OCI-LY7 (cell line): ENCODE results near the gene TAF10.

Experiments
- CTCF ChIP-seq: fragments of 200-600 bp; sonication (generic); conservative IDR thresholded peaks from 2 replicates; pipeline ENCODE4 v1.5.1; 2014; ENCODE audit warnings: mild to moderate bottlenecking, antibody characterized with exemption, low read length, moderate library complexity, mixed read lengths
- EZH2phosphoT487 ChIP-seq: fragments of 200-600 bp; sonication (generic); IDR thresholded peaks from 2 replicates; pipeline ENCODE4 v1.6.1; 2018; ENCODE audit warnings: low read depth, borderline replicate concordance, mild to moderate bottlenecking, mixed run types, antibody characterized with exemption, low read length, moderate library complexity, mixed read lengths

GRCh38 chr11:6621711-6622211, 9.7 kb upstream of the TAF10 start:
- no peak for TF ChIP-seq CTCF
- no peak for TF ChIP-seq EZH2phosphoT487
